AG10803 (cell line): ENCODE results near the gene PLEKHJ1.

ENCODE experiments used
- DNase-seq: peaks from one replicate; pipeline ENCODE4 v3.0.0; 2010; ENCODE audit warnings: low read depth
- H3K4me3 ChIP-seq: 2 replicates; pipeline ENCODE4 v1.5.1; 2011; ENCODE audit warnings: mild to moderate bottlenecking, low read length, control low read depth
- TF ChIP-seq, protein P1 (sequence below): conservative IDR thresholded peaks from 2 replicates; pipeline ENCODE4 v1.5.1; 2011; ENCODE audit warnings: mild to moderate bottlenecking, low read length, control low read depth, inconsistent platforms

The PLEKHJ1 gene

DNA sequence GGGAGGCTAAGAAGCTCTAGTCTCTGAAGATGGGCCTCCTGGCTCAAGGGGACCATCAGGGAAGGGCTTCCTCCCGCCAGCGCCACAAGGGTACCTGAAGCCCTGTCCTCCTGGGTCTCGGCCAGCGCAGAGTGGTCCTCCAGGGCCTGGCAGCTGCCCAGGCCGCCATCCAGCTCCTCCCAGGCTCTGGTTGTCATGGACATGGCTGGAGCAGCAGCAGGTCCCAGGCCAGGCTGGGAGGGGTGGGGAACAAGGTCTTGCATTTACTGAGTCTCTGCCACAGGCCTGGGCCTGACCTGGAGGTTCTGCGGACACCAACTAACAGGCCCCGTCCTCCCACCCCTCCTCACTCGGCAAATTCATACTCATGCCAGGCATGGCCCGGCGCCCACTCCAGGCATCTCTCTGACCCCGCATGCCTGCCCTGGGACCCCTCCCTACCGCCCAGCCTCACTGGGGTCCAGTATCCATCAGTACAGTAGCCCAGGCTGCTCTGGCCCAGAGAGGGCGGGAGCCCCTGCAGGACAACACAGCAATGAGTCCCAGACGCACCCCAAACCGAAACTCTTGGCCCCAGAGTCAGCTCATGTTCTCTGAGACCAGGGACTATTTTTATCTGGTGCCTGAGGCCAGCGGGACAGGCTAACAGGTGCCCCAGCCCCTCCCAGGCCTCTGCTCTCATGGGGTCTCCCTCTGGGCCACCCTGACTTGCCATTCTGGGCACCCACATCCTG lies 19.1 kb upstream of the PLEKHJ1 start:
- no peak for DNase-seq
- no peak overlapping the region for H3K4me3 ChIP-seq
- TF ChIP-seq, protein P1, sequence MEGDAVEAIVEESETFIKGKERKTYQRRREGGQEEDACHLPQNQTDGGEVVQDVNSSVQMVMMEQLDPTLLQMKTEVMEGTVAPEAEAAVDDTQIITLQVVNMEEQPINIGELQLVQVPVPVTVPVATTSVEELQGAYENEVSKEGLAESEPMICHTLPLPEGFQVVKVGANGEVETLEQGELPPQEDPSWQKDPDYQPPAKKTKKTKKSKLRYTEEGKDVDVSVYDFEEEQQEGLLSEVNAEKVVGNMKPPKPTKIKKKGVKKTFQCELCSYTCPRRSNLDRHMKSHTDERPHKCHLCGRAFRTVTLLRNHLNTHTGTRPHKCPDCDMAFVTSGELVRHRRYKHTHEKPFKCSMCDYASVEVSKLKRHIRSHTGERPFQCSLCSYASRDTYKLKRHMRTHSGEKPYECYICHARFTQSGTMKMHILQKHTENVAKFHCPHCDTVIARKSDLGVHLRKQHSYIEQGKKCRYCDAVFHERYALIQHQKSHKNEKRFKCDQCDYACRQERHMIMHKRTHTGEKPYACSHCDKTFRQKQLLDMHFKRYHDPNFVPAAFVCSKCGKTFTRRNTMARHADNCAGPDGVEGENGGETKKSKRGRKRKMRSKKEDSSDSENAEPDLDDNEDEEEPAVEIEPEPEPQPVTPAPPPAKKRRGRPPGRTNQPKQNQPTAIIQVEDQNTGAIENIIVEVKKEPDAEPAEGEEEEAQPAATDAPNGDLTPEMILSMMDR, result no peak

DNA sequence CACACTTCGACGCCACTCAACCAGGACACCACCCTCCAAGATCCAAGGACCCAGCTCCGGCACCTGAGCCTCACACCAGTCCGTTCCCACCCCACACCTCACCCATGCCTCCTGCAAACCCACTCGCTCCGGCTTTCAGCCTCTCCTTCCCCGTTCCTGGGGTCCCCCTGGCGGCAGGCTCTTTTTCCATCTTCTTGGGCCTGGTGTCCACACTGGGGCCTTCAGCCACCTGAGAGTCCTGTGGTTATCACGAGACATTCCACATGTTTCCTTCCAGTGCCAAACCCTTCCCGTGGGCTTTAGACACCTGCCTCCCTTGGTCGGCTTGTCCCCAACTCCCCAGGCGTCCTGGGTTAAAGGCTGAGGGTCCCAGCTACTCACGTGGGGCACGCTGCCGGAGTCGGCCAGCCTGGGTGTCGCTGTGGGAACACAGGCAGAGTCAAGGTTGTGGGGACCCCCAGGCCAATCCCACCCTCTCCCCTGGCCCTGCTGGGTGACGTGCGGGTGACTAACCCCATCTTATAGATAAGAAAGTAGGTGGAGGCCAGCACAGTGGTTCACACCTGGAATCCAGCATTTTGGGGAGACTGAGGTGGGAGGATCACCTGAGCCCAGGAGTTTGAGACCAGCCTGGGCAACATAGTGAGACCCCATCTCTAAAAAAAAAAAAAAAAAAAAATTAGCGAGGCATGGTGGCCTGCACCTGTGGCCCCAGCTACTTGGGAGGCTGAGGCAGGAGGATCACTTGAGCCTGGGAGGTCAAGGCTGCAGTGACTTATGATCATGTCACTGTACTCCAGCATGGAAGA lies 18.1 kb upstream of the PLEKHJ1 start:
- TF ChIP-seq, protein P1, result peak; percentile 37
- DNase-seq, result no peak
- H3K4me3 ChIP-seq, result no peak overlapping the region

DNA sequence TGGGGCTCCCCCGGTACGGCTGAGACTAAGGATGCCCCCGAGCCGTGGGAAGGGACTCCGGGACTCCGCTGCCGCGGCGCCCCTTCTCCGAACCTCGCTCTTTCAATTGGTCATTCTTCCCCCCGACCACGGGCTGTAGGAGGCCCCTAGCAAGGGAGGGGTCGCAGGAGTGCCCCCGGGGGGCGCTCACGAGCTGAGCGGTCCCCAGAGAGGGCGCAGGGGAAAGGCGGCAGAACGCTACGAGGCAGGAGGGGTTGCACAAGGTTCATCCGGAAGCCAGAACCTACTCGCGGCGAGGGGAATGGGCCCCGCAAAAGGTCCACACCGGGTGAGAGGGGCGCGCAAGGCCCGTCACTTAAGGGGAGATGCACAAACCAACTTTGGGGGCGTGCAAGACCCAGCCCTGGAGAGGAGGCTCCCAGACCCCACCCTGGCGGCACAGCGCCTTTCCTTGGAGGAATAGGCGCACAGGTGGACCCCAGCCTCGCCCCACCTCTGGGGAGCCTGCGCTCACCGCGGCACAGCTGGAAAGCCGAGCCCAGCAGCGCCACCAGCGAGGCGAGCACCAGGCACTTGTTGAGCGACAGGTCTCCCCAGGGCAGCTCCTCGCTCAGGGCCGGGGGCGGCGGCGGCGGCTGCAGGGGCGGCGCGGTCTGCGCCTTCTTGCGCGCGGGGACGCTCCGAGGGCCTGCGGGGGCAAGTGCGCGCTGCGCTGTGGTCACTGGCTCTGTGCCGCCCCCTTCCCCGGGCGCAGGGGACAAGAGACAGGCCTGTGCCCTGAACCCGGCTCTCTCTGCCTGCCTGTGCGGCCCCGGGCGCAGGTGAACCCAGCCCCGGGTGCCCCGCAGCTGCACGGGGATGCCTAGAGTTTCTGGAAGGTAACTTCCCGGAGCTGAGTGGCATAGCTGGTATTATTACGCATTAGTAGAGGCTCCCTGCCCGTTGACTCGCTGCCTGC lies 17.3 kb upstream of the PLEKHJ1 start:
- TF ChIP-seq, protein P1, result no peak
- no peak overlapping the region for H3K4me3 ChIP-seq
- DNase-seq, result no peak

DNA sequence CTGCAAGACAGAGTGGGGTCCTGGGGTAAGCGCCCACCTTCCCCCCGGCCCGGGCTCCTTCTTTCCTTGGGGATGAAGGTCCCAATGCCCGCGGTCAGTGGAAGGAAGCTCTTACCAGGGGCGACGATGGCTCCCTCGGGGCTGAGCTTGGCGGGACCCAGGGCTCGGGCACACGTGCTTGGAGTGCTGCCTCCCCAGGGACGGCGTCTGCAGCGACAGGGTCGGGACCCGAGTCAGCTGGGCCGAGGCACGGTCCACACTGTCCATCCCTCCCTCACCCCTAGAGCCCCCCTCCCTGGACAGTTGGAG lies 16.6 kb upstream of the PLEKHJ1 start:
- DNase-seq, result no peak
- H3K4me3 ChIP-seq, result no peak overlapping the region
- TF ChIP-seq, protein P1, result no peak

DNA sequence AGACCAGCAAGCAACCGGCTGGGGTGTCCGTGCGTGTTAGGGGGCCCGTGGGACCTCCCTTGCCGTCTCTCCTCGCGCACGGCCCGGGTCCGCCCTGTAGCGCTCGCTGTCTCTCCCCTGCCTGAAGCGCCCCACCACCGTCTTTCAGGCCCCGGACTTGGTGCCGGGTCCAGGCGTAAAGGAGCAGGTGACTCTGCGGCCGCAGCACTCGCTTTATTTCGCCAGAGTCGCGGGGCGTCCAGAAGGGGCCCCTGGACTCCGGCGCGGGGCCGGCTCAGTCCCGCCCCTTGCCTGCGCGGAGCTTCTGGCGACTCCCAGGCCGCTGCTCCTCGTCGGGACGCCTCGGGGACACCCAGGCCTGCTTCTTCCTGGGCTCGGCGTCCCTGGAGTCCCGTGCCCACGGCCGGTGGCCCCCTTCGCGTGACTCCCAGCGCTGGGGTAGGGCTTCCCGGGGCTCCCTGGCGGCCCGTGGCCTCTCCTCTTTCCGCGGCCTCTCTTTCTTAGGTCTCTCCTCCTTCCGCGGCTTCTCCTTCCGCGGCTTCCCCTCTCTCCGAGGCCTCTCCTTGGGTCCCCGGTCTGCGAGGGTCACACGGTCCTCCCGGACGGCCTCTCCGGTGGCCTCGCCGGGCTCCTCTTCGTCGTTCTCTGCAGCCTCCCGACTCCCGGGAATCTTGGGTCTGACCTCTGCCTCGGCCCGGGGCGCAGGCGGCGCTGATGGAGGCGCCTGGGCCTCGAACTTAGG lies 16.1 kb upstream of the PLEKHJ1 start:
- H3K4me3 ChIP-seq, result no peak overlapping the region
- no peak for DNase-seq

More for the DNA sequence above, 16.1 kb upstream of the PLEKHJ1 start:
- TF ChIP-seq, protein P1, result no peak
